PFSK-1 (cell line): ENCODE measurements around the gene SMIM43.

Experiments used
- SIN3A ChIP-seq: IDR thresholded peaks from 2 replicates; pipeline ENCODE4 v1.6.1; 2012; ENCODE audit warnings: mild to moderate bottlenecking, low read length, moderate library complexity, borderline replicate concordance; ENCODE audit not compliant: insufficient read depth
- TAF1 ChIP-seq: IDR thresholded peaks from 2 replicates; pipeline ENCODE4 v1.6.1; 2012; ENCODE audit warnings: low read length, control low read depth, borderline replicate concordance; ENCODE audit not compliant: insufficient read depth

- TF ChIP-seq TAF1, result no peak
- no peak for TF ChIP-seq SIN3A
Measured at GRCh38 chr4:121714548-121714947, 50.4 kb downstream of the SMIM43 start.
